ENCODE results near the gene JAM3. TPM values are rescaled to one million over a fixed set of nuclear protein-coding genes. Genes with fewer than 3 reads are reported as not detected.
"Not testable (repeated sequence)": the region's sequence is repeated elsewhere in the genome, so short reads cannot be mapped to it uniquely, and the experiment has no call there.

The JAM3 gene
- total RNA-seq, 1 experiment from 2014 or later: 34.4 TPM

DNA sequence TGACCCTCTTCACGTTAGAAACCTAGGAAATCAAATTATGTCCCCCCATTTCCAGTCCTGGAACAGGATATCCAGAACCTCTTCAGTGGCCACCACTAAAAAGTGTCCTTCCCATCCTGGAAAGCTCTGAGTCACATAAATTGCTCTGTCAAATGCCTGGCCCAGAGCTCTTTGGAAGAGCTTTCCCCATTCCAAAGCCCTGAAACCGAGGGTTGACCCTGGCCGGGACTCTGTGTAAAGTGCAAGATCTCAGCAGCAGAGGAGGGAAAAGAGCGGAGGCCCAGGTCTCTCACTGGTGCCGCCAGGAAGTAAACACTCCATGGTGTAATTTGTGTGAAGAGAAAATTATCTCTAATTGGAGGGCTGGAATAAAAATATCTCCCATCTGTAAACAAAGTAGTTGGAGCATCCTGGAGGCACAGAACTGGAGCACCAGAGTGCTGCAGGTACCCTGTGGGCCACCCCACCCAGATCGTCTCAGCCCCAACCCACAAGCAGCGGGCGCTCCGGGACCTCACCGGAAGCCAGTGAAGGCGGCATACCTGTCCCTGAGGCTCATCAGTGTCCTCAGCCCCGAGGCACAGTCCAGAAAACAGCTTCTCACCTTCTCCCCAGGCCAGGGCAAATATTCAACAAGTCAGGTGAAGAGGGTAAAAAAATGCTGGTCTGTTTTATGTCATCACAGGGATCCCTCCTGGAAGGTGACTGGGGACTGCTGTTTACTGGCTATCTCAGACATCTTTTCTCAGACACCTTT, 4.7 kb upstream of the JAM3 start:
- Histone ChIP-seq H3K36me3 (replicated peaks; ENCODE audit: control insufficient read depth, insufficient read depth, low read length) (no peaks in the 10 kb centered on the region), H3K4me3 (ENCODE audit: insufficient read depth, low read depth, low read length) (no peak overlapping the region), H3K27me3 (ENCODE audit: control insufficient read depth, insufficient read depth, low read length) (no peaks in the 10 kb centered on the region; the same call in 1 of the 2 replicates)
- no peak for DNase-seq

DNA sequence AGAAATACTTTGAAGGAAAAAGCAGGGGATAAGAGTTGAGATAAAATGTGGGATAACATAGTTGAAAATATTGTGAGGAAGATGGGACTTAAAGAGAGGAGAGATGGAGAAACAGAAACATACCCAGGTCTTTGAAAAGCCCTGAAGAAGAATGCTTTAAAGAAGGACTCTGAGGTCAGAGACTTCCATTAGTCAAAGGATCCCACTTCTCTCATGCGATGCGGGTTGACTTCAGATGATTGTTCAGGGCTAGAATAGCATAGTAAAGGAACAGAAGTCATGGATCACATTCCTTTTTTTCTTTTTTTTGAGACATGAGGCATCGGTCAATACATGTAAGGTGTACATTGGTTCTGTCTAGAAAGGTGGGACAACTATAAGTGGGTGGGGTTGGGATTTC, 3.5 kb upstream of the JAM3 start:
- no peak overlapping the region for H3K4me3 ChIP-seq (ENCODE audit: insufficient read depth, low read depth, low read length)
- H3K36me3 ChIP-seq (replicated peaks; ENCODE audit: control insufficient read depth, insufficient read depth, low read length): no peaks in the 10 kb centered on the region
- DNase-seq: no peak
- H3K27me3 ChIP-seq (ENCODE audit: control insufficient read depth, insufficient read depth, low read length): peaks cover 2% of the 10 kb centered on the region; the same call in 1 of the 2 replicates

DNA sequence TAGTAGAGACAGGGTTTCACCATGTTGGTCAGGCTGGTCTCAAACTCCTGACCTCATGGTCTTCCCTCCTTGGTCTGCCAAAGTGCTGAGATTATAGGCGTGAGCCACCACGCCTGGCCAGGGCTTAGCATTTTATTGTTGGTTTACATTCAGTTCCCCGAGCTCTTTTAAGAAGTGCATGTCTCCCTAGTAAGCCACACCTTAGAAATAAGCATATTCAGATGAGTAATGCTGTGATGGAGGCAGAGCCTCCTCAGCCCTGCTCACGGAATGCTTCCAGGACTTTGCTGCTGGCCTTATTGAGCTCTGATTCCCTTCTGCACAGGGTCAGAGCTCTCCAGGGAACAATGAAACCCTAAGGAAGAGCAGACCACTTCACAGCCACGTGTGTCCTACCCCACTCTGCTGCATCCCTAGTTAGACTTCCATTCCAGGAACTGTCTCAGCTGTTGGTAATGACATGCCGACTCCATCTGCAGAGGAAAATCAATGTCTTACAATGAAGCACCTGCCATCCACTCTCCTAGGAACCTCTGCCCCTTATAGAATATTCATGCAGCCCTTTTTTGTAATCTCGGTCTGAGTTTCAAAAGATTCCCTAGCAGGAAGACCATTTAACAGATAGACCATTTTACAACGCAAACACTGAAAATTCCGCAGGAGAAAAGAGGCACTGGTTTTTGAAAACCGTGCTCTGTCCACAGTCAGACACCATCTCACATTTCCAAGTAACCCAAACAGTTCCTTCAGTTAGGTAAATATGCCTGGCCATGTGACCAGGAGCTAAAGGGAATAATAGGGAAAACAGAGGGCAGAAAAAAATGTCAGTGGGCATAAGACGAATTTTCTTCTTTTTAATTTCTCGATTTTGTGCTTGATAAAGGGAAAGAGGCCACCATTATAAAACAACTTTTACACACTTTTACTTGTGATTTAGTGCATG, 1.7 kb upstream of the JAM3 start:
- H3K4me3 ChIP-seq (ENCODE audit: insufficient read depth, low read depth, low read length): no peak overlapping the region
- H3K27me3 ChIP-seq (ENCODE audit: control insufficient read depth, insufficient read depth, low read length): peaks cover 2% of the 10 kb centered on the region; the same call in 1 of the 2 replicates
- no peak for DNase-seq
- H3K36me3 ChIP-seq (replicated peaks; ENCODE audit: control insufficient read depth, insufficient read depth, low read length): no peaks in the 10 kb centered on the region

DNA sequence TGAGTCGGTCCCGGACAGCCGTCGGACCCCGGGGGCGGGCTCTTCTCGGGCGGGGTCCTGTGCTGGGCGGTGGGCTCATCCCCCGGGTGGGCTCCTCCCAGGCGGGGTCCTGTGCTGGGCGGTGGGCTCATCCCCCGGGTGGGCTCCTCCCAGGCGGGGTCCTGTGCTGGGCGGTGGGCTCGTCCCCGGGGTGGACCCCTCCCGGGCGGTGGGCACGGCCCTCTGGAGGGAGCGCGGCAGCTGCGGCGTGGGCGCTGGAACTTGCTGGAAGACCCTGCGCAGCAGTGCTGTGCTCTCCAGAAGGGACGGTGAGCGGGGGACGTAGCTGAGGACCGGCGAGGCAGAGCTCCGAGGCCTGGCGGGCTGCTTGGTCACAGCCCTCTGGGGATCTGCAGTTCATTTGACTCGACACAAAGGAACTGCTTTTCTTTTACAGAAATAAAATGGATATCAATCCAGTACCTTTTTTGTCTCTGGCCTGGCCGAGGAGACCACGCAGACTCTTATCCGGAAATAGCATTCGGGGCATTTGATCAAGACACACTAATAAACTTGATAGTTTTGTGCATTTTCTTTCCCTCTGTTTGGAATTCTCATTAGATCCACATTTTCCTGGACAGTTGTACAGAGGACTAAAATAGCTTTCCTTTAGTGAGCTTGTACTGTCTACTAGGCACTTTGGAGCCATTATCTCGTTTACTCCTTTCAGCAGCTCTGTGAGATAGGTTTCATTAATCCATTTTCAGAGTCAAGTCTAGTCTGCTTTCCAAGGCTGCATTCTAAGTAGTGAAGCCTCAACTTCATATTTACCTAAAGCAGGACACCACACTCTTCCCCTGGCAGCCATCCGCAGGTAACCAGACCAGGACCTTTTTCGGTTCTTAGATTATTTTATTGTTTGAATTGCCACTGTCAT, 812 bp downstream of the JAM3 start:
- Histone ChIP-seq H3K4me3 (ENCODE audit: insufficient read depth, low read depth, low read length) (peak overlapping the region; percentile 82), H3K36me3 (replicated peaks; ENCODE audit: control insufficient read depth, insufficient read depth, low read length) (no peaks in the 10 kb centered on the region), H3K27me3 (ENCODE audit: control insufficient read depth, insufficient read depth, low read length) (peaks cover 2% of the 10 kb centered on the region; the same call in 1 of the 2 replicates)
- peak; percentile 81 for DNase-seq

DNA sequence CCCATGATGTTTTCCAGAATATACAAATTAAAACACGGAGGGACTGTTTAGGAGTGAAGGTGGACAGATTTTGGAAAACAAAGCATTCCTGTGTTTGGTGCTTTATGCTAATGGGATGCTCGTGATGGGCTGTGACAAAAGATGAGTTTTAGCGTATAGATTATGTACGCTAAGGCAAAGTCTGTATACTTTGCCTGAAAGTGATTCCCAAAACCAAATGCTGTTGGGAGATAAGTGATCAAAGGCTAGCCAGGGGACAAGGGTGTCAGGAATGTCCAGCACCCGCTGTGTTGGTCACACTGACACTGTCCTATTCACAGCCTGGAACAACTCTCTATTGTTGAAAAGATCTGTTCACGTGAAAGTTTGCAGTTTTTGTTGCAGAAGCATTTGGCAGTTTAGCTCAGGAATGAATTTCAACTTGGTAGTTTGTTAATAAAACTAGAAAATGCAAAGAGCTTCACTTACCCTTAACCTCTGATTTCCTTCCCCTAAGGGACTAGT, 1.5 kb downstream of the JAM3 start:
- no peak for DNase-seq
- Histone ChIP-seq H3K4me3 (ENCODE audit: insufficient read depth, low read depth, low read length) (no peak overlapping the region), H3K36me3 (replicated peaks; ENCODE audit: control insufficient read depth, insufficient read depth, low read length) (no peaks in the 10 kb centered on the region), H3K27me3 (ENCODE audit: control insufficient read depth, insufficient read depth, low read length) (peaks cover 2% of the 10 kb centered on the region; the same call in 1 of the 2 replicates)

DNA sequence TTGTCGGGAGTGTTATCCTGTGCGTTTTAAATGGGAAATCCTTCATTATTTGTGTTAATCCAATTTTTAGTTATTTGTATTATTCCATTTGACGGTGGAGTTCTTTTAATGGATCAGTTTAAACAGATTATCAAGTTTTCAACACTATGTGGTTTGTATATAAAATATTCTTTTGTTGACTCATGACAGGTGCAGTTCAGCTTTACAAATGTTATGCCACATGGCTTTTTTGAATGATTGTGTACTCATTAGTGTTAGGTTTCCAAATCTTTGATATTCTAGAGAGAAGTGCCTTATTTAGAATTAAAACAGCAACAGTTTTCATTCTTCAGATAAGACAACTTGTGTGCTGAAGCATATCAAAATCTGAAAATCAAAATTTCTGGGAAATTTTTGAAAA, 2.4 kb downstream of the JAM3 start:
- Histone ChIP-seq H3K36me3 (replicated peaks; ENCODE audit: control insufficient read depth, insufficient read depth, low read length) (no peaks in the 10 kb centered on the region), H3K27me3 (ENCODE audit: control insufficient read depth, insufficient read depth, low read length) (peaks cover 2% of the 10 kb centered on the region; the same call in 1 of the 2 replicates), H3K4me3 (ENCODE audit: insufficient read depth, low read depth, low read length) (no peak overlapping the region)
- no peak for DNase-seq

DNA sequence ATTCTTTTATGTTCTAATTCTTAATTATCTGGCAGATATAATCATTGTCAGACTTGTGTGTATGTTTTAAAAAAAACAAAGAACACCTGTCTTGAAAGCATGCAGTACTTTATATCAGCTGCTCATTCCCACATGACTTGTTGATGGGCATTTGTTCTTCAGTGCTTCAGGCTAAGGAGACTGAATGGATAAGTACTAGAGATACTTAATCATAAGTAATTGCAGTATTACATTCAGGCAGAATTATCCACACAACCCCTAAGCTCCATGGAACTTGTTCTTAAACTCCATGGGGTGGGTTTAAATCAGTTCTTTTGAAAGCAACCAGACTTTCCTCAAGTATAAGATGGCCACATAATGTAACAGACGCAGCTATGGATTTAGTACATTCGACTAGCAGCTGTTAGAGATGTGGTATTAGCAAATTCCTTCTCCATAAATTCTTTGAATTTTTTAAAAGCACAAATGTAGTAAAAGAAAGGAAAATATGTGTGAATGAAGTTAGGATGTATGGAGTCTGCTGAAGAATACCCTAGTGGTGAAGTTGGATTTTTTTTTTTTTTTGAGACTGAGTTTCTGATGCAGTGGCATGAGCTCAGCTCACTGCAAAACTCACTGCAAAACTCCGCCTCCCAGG, 3.0 kb downstream of the JAM3 start:
- H3K36me3 ChIP-seq (replicated peaks; ENCODE audit: control insufficient read depth, insufficient read depth, low read length): no peaks in the 10 kb centered on the region
- no peak overlapping the region for H3K4me3 ChIP-seq (ENCODE audit: insufficient read depth, low read depth, low read length)
- H3K27me3 ChIP-seq (ENCODE audit: control insufficient read depth, insufficient read depth, low read length): peaks cover 2% of the 10 kb centered on the region; the same call in 1 of the 2 replicates
- DNase-seq: no peak

DNA sequence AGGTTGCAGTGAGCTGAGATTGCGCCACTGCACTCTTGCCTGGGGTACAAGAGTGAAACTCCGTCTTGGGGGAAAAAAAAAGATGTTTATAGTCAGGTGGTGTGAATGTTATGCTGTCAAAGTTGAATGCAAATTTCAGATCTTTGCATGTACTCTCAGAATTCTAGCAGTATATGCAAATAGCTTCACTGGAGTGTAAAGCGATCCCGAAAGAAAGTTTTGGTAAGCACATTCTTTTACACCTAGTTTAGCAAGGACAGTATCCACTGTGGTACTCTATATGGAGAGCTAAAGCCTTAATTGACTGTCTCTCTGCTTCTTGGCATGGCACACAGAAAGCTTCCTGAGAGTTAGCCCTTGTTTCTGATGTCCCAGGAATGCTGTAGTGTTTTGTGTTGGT, 4.0 kb downstream of the JAM3 start:
- Histone ChIP-seq H3K36me3 (replicated peaks; ENCODE audit: control insufficient read depth, insufficient read depth, low read length) (no peaks in the 10 kb centered on the region), H3K27me3 (ENCODE audit: control insufficient read depth, insufficient read depth, low read length) (peaks cover 2% of the 10 kb centered on the region; the same call in 1 of the 2 replicates), H3K4me3 (ENCODE audit: insufficient read depth, low read depth, low read length) (no peak overlapping the region)
- no peak for DNase-seq

DNA sequence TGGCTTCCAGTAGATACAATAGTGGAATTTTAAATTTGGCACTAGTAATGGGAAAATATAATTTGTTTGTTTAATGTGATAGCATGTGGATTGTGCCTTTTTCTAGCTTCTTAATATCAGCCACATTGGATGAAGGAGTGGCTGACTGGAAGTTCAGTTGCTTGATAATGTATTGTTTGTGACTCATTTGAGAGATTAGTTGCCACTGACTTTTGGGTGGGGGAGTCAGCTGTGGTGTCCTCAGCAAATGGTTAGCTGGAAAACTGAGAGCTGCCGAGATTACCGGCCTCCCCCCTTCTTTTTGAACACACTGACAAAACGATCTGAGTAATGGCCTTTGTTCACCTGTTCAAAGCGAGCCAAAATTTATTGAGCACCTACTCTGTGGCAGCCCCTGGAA, 5.5 kb downstream of the JAM3 start:
- H3K36me3 ChIP-seq (replicated peaks; ENCODE audit: control insufficient read depth, insufficient read depth, low read length): no peaks in the 10 kb centered on the region
- DNase-seq: no peak
- no peak overlapping the region for H3K4me3 ChIP-seq (ENCODE audit: insufficient read depth, low read depth, low read length)
- H3K27me3 ChIP-seq (ENCODE audit: control insufficient read depth, insufficient read depth, low read length): peaks cover 2% of the 10 kb centered on the region; the same call in 1 of the 2 replicates

DNA sequence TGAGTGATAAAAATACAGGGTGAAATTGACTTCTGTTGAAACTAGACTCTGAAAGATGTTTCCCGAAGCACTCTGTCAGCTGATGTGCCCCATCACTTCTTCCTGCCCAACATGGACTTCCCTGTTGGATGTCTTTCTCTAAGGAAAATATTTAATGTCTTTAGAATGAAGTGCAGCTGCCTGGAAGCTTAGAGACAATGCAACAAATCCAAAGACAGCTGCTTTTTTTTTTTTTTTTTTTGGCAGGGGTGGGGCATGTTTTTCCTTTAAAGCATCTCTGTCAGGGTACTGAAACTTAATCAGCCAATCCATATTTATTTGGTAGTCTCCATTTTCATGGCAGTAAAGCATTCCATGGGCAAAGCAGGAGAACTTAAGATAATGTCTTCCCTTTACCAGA, 5.9 kb downstream of the JAM3 start:
- DNase-seq: no peak
- peaks cover 1% of the 10 kb centered on the region; the same call in 1 of the 2 replicates for H3K27me3 ChIP-seq (ENCODE audit: control insufficient read depth, insufficient read depth, low read length)
- H3K36me3 ChIP-seq (replicated peaks; ENCODE audit: control insufficient read depth, insufficient read depth, low read length): no peaks in the 10 kb centered on the region
- no peak overlapping the region for H3K4me3 ChIP-seq (ENCODE audit: insufficient read depth, low read depth, low read length)

DNA sequence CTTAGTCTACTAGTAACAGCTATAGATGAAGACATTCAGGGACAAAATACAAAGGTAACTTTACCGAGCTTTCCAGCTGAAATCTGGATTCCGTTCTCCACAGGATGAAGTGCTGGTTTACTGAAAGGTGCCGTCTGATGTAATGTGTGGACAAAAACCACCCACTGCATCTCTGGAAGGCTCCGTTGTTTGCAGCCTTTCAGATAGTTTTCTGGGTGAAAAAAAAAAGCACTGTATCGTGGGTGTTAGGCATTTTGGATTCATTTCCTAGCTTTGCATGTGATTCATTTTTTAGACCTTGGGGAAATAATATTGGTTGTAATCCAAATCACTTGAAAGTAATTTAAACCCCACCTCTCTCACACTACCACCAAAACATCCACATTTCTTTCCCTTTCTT, 10.4 kb downstream of the JAM3 start:
- Histone ChIP-seq H3K27me3 (ENCODE audit: control insufficient read depth, insufficient read depth, low read length) (no peaks in the 10 kb centered on the region), H3K36me3 (replicated peaks; ENCODE audit: control insufficient read depth, insufficient read depth, low read length) (no peaks in the 10 kb centered on the region), H3K4me3 (ENCODE audit: insufficient read depth, low read depth, low read length) (no peak overlapping the region)
- no peak for DNase-seq

DNA sequence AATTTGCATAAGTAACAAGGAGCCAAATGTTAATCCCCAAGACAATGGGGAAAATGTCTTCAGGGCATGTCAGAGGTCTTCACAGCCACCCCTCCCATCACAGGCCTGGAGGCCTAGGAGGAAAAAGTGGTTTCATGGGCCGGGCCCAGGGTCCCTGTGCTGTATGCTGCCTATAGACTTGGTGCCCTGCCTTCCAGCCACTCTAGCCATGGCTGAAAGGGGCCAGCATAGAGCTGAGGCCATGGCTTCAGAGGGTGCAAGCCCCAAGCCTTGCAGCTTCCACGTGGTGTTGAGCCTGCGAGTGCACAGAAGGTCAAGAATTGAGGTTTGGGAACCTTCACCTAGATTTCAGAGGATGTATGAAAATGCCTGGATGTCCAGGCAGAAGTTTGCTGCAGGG, 12.4 kb downstream of the JAM3 start:
- not testable (repeated sequence) for H3K4me3 ChIP-seq (ENCODE audit: insufficient read depth, low read depth, low read length); H3K27me3 ChIP-seq (ENCODE audit: control insufficient read depth, insufficient read depth, low read length); DNase-seq; H3K36me3 ChIP-seq (replicated peaks; ENCODE audit: control insufficient read depth, insufficient read depth, low read length)

DNA sequence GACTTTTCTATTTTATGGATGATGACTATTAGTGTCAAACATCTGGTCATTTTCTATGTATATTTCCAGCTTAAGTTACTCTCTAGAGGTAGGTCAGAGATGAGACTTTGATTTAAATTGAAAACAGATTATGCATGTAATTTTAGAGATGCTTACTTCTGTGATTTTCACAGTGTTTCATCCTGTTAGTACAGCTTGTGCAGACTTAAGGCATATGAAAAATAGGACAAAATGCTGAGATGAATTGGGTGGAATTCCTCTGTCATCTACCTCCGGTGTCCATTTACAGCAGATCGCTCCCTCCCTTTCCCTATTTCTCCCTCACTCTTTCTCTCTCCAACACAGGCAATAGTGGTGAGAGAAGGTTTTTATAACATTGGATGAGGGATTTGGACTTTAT, 14.1 kb downstream of the JAM3 start:
- H3K4me3 ChIP-seq (ENCODE audit: insufficient read depth, low read depth, low read length): no peak overlapping the region
- no peaks in the 10 kb centered on the region for H3K27me3 ChIP-seq (ENCODE audit: control insufficient read depth, insufficient read depth, low read length)
- no peaks in the 10 kb centered on the region for H3K36me3 ChIP-seq (replicated peaks; ENCODE audit: control insufficient read depth, insufficient read depth, low read length)
- no peak for DNase-seq
